Measurements from ENCODE around the gene FZD4. TPM values are rescaled to one million over a fixed set of nuclear protein-coding genes. Genes with fewer than 3 reads are reported as not detected.
"Not testable (repeated sequence)": the region's sequence is repeated elsewhere in the genome, so short reads cannot be mapped to it uniquely, and the experiment has no call there.

FZD4 gene
- total RNA-seq, 2 experiments from 2014 or later: not detected

GRCh38 chr11:86947541-86947940, 7.7 kb downstream of the FZD4 start:
- H3K36me3 Mint-ChIP-seq (ENCODE audit: low read depth): no peaks in the 10 kb centered on the region
- peaks cover 0 to 4% of the 10 kb centered on the region in 2 experiments for H3K27me3 ChIP-seq (ENCODE audit: control insufficient read depth in 1 of 2, insufficient read depth in 2 of 2, low read length in 2 of 2)
- no peaks in the 10 kb centered on the region for H3K9me3 Mint-ChIP-seq
- no peaks in the 10 kb centered on the region for H3K9me3 ChIP-seq (ENCODE audit: control insufficient read depth in 1 of 2, insufficient read depth in 1 of 2, low read length in 2 of 2)
- H3K4me3 Mint-ChIP-seq: no peak overlapping the region
- H3K36me3 ChIP-seq (ENCODE audit: insufficient read depth, low read length): no peaks in the 10 kb centered on the region
- CTCF ChIA-PET: interaction anchor here (1.0 kb wide), 1 partner anchor 9 kb away, joined by 3 read pairs; no protein-coding TSS in a partner anchor
- H3K4me1 Mint-ChIP-seq (ENCODE audit: low read depth): no peaks in the 10 kb centered on the region
- no peaks in the 10 kb centered on the region for H3K4me1 ChIP-seq (ENCODE audit: insufficient read depth, low read length)
- no peak overlapping the region for H3K27ac Mint-ChIP-seq
- TF ChIP-seq, protein P1, sequence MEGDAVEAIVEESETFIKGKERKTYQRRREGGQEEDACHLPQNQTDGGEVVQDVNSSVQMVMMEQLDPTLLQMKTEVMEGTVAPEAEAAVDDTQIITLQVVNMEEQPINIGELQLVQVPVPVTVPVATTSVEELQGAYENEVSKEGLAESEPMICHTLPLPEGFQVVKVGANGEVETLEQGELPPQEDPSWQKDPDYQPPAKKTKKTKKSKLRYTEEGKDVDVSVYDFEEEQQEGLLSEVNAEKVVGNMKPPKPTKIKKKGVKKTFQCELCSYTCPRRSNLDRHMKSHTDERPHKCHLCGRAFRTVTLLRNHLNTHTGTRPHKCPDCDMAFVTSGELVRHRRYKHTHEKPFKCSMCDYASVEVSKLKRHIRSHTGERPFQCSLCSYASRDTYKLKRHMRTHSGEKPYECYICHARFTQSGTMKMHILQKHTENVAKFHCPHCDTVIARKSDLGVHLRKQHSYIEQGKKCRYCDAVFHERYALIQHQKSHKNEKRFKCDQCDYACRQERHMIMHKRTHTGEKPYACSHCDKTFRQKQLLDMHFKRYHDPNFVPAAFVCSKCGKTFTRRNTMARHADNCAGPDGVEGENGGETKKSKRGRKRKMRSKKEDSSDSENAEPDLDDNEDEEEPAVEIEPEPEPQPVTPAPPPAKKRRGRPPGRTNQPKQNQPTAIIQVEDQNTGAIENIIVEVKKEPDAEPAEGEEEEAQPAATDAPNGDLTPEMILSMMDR (IDR thresholded peaks at IDR 0.05): no peak
- no peak overlapping the region for H3K27ac ChIP-seq (ENCODE audit: low read depth in 1 of 2, low read length in 2 of 2)
- intact Hi-C loops (cut with DNase I, micrococcal nuclease): no loop called here
- ATAC-seq (ENCODE audit: poor library complexity): no peak
- POLR2A ChIA-PET: interaction anchor here (0.6 kb wide), 1 partner anchor 300 kb away, joined by 3 read pairs; no protein-coding TSS in a partner anchor
- H3K27me3 Mint-ChIP-seq: peaks cover 15% of the 10 kb centered on the region
- H3K4me3 ChIP-seq (ENCODE audit: low read length): no peak overlapping the region
- no peak for DNase-seq

GRCh38 chr11:86943505-86943904, 11.7 kb downstream of the FZD4 start:
- peaks cover 13% of the 10 kb centered on the region for H3K27me3 Mint-ChIP-seq
- intact Hi-C loops (cut with DNase I, micrococcal nuclease): not testable (repeated sequence)

DNA sequence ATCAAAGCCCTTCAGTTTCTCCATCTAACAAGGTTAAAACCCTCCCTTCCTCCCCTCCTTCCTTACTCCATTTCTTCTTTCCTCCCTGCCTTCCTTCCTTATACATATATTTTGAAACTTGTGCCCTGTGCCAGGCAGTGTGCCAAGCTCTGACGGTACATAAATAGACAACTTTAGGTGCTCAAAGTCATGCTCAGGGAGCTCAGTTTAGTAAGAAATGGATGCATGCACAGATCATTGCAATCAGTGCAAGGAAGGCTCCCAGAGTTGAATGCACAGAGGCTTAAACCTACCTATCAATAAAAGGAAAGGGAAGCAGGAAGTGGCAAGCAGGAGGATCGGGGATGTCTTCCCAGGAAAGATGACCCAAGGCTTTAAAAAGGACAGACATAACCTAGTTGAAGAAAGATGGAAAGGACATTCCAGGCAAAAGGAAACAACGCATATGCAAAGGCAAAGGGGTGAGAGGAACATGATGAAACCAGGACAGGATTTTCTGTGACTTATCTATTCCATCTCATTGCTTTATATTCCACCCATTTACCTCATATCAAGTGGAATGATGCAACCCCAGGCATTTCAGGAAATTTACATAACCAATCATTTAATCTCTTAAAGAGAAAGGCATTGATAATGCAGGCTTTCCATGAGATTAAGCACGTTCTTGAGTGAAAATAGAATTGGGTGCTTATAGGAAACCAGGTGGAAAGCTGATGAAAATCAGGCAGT, 13.2 kb downstream of the FZD4 start:
- Histone ChIP-seq H3K9me3 (ENCODE audit: control insufficient read depth in 1 of 2, insufficient read depth in 1 of 2, low read length in 2 of 2) (no peaks in the 10 kb centered on the region), H3K27me3 (ENCODE audit: control insufficient read depth in 1 of 2, insufficient read depth in 2 of 2, low read length in 2 of 2) (no peaks in the 10 kb centered on the region), H3K4me1 (ENCODE audit: insufficient read depth, low read length) (no peaks in the 10 kb centered on the region), H3K27ac (ENCODE audit: low read depth in 1 of 2, low read length in 2 of 2) (no peak overlapping the region), H3K4me3 (ENCODE audit: low read length) (no peak overlapping the region), H3K36me3 (ENCODE audit: insufficient read depth, low read length) (no peaks in the 10 kb centered on the region)
- Mint-ChIP-seq H3K27ac (no peak overlapping the region), H3K9me3 (no peaks in the 10 kb centered on the region), H3K36me3 (ENCODE audit: low read depth) (no peaks in the 10 kb centered on the region), H3K4me3 (no peak overlapping the region), H3K4me1 (ENCODE audit: low read depth) (no peaks in the 10 kb centered on the region), H3K27me3 (peaks cover 8% of the 10 kb centered on the region)
- DNase-seq (no peak), ATAC-seq (ENCODE audit: poor library complexity) (no peak)
- ChIA-PET POLR2A (no interaction called here), CTCF (interaction anchor here (0.5 kb wide), 1 partner anchor 42 kb away, joined by 3 read pairs; no protein-coding TSS in a partner anchor)
- TF ChIP-seq, protein P1 (IDR thresholded peaks at IDR 0.05): no peak
- intact Hi-C loops (cut with DNase I, micrococcal nuclease): no loop called here

More at GRCh38 chr11:86943505-86943904, 11.7 kb downstream of the FZD4 start:
- H3K27ac ChIP-seq (ENCODE audit: low read depth in 1 of 2, low read length in 2 of 2); H3K27ac Mint-ChIP-seq; ATAC-seq (ENCODE audit: poor library complexity); H3K9me3 Mint-ChIP-seq; H3K4me1 Mint-ChIP-seq (ENCODE audit: low read depth); DNase-seq; POLR2A ChIA-PET; H3K4me1 ChIP-seq (ENCODE audit: insufficient read depth, low read length); H3K4me3 Mint-ChIP-seq; H3K36me3 ChIP-seq (ENCODE audit: insufficient read depth, low read length); H3K9me3 ChIP-seq (ENCODE audit: control insufficient read depth in 1 of 2, insufficient read depth in 1 of 2, low read length in 2 of 2); H3K36me3 Mint-ChIP-seq (ENCODE audit: low read depth); H3K27me3 ChIP-seq (ENCODE audit: control insufficient read depth in 1 of 2, insufficient read depth in 2 of 2, low read length in 2 of 2); CTCF ChIA-PET; H3K4me3 ChIP-seq (ENCODE audit: low read length): not testable (repeated sequence)

All from CD4-positive, alpha-beta T cell (primary cell).